AG10803 (cell line): Measurements from ENCODE around the gene BEND5.

Source experiments
- DNase-seq: peaks from one replicate; pipeline ENCODE4 v3.0.0; 2010; ENCODE audit warnings: low read depth
- H3K4me3 ChIP-seq: 2 replicates; pipeline ENCODE4 v1.5.1; 2011; ENCODE audit warnings: mild to moderate bottlenecking, low read length, control low read depth
- CTCF ChIP-seq: conservative IDR thresholded peaks from 2 replicates; pipeline ENCODE4 v1.5.1; 2011; ENCODE audit warnings: mild to moderate bottlenecking, low read length, control low read depth, inconsistent platforms

BEND5 gene

GRCh38 chr1:48776393-48777218 lies at the start of gene BEND5:
BEND5 (minus strand) TSS chr1:48776891; CDS start chr1:48776831, 60 bp downstream.
- TF ChIP-seq CTCF: no peak
- peak within 1 kb of the TSS; percentile 49 for H3K4me3 ChIP-seq
- no peak for DNase-seq

- H3K4me3 ChIP-seq: no peak overlapping the region
- no peak for DNase-seq
- TF ChIP-seq CTCF: no peak
These were observed 46.5 kb upstream of the BEND5 start for GRCh38 chr1:48823168-48823567.

GRCh38 chr1:48820491-48820890 lies 43.8 kb upstream of the BEND5 start:
- DNase-seq: no peak
- H3K4me3 ChIP-seq: no peak overlapping the region
- TF ChIP-seq CTCF: no peak

GRCh38 chr1:48817505-48818114 lies 40.9 kb upstream of the BEND5 start:
- DNase-seq: peak; percentile 48
- TF ChIP-seq CTCF: peak; percentile 90
- no peak overlapping the region for H3K4me3 ChIP-seq

GRCh38 chr1:48810740-48811139 lies 34.0 kb upstream of the BEND5 start:
- no peak for TF ChIP-seq CTCF
- H3K4me3 ChIP-seq: no peak overlapping the region
- DNase-seq: no peak

GRCh38 chr1:48808496-48808895 lies 31.8 kb upstream of the BEND5 start:
- TF ChIP-seq CTCF: no peak
- H3K4me3 ChIP-seq: no peak overlapping the region
- DNase-seq: no peak
